GM19099 (cell line): ENCODE results near the gene SEMA5A.

Source experiments
- POLR2A ChIP-seq: IDR thresholded peaks from 3 replicates; pipeline ENCODE4 v1.6.1; 2011; ENCODE audit warnings: low read depth; ENCODE audit not compliant: insufficient read length; ENCODE audit errors: extremely low read depth

Gene SEMA5A

GRCh38 chr5:9188956-9189355, 356.9 kb downstream of the SEMA5A start:
- no peak for TF ChIP-seq POLR2A

GRCh38 chr5:9188131-9188530, 357.7 kb downstream of the SEMA5A start:
- no peak for TF ChIP-seq POLR2A

DNA sequence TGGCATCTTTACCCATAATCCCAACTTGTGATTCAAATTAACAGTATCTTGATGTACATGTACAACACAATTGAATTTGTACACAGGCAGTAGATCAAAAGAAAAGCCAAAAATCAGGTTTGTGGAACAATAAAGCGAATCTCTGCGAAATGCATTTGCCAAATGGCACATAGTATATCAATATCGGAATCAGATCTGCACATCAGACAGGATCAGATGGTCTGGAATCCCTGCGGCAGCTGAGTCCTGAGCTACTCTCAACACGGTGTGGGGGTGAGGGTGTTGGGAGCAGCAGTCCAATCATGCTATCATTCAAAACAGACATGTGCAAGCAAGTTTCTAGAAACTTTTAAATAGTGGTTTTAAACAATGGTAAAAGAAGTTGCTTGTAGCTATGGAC, 358.3 kb downstream of the SEMA5A start:
- no peak for TF ChIP-seq POLR2A

GRCh38 chr5:9186069-9186468, 359.8 kb downstream of the SEMA5A start:
- no peak for TF ChIP-seq POLR2A

DNA sequence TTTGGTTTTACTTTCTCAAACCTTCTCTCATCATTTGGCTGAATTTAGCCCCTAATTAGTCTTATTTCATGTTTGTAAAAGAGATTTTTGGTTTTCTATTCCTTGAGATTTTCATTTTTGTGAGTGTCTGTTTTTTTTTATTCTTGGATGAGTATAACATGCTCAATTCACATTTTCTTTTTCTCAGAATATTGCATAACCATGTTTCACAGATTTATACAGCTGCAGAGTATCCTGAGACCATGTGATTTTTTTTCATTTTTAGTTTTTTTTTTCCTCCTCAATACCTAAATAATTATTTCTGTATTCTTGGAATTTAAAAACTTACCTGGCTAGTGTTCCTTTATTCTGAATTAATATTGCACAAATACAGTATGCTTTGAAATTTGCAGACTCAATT, 361.9 kb downstream of the SEMA5A start:
- no peak for TF ChIP-seq POLR2A

GRCh38 chr5:9182899-9183695, 362.8 kb downstream of the SEMA5A start:
- TF ChIP-seq POLR2A, result no peak

GRCh38 chr5:9176641-9177040, 369.2 kb downstream of the SEMA5A start:
- no peak for TF ChIP-seq POLR2A

- no peak for TF ChIP-seq POLR2A
These were observed 371.4 kb downstream of the SEMA5A start for GRCh38 chr5:9174446-9174845.

GRCh38 chr5:9173281-9174048, 372.4 kb downstream of the SEMA5A start:
- TF ChIP-seq POLR2A, result no peak

GRCh38 chr5:9170026-9170425, 375.8 kb downstream of the SEMA5A start:
- TF ChIP-seq POLR2A, result no peak

DNA sequence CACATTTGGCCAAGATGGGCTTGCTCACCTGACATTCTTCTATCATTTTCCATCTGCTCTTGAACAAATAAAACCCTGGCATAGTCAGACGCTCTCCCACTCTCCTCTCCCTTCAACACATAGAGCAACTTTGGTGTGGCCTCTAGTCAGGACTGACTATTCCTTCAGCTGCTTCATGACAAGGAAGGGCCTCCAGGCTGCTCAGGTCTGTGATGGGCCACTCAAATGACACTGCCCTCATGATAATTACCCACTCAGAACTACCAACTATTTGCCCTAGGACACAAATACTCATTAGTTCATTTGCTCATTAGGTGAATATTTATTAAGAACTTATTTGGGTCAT, 376.3 kb downstream of the SEMA5A start:
- TF ChIP-seq POLR2A, result no peak

GRCh38 chr5:9168791-9169556, 376.9 kb downstream of the SEMA5A start:
- no peak for TF ChIP-seq POLR2A

DNA sequence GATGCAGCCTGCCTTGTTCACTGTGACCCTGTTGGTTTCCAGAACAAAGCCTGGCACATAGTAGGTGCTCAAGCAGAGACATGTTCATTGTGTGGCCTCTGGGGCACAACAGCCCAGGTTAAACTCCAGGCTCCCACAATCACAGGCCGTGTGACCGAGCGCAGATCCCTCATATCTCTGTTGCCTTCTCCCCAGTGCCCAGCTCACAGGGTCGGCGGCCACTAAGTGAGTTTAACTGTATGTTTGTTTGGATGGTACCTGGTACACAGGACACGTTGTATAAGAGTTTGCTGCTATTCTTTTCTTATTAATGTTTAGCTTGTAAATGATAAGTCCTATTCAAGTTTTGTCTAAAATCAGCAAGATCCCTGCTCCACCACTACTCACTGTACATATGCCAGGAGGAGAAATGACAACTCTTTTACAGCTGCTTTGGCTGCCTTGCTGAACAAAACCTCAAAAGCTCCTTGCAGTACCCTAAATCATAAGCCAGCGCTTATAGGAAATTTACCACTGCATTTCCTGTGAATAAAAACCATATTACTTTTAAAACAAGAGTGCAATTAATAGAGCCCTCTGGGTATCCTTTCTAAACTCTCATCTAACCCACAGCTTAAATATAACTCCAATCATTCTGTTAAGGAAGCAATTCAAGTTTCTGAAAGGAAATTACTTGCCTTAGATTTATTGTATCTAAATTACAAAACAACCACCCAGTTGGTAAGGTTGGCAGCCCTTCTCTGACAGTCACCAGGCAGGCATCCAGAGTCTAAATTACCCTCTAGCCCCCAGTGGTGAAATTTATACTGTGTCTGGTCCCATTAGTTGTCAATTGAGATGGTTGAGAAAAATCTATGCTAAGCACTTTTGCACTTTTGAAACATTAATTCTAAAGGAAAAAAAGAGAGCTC, 379.4 kb downstream of the SEMA5A start:
- TF ChIP-seq POLR2A, result no peak

DNA sequence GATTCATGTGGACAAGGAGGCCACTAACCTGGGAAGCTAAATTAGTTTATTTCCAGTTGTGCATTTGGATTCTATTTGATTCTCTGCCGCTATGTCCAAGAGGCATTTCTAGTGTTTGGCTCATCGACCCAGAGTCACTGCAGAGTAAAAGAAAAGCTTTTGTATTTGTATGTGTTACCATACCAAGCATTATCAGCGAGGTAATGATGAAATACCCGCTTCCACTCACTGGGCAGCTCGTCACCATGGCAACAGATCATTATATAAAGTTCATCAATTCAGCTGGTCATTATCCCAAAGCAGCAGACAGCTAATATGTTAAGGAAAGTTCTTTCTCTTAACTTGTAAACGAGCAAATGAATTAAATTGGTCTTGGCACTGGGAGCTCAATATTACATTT, 380.3 kb downstream of the SEMA5A start:
- TF ChIP-seq POLR2A, result no peak
